IPS-NIHi11 (cell line): Measurements from ENCODE around the gene ACOT6.
A peak's percentile ranks its signal among the peaks of the same experiment; 100 is the strongest.
"Not testable (repeated sequence)": the region's sequence is repeated elsewhere in the genome, so short reads cannot be mapped to it uniquely, and the experiment has no call there.

Experiments
- DNase-seq: peaks from one replicate; pipeline ENCODE4 v3.0.0; 2012; ENCODE audit warnings: mixed read lengths, low spot score

Gene ACOT6

DNA sequence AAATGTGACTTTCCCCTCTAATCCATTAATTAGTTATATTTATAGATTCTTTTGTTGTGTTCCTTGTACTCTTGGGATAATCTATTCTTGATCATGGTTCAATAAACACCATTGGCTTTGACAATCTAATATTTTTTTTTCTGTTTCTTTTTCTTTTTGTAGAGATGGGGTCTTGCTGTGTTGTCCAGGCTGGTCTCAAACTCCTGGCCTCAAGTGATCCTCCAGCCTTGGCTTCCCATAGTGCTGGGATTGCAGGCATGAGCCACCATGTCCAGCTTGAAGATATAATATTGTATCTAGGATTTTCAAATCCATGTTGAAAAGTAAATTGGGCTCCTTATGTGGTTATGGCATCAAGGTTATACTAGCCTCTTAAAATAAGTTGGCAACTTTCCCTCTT lies 38.7 kb downstream of the ACOT6 start:
- DNase-seq = no peak

DNA sequence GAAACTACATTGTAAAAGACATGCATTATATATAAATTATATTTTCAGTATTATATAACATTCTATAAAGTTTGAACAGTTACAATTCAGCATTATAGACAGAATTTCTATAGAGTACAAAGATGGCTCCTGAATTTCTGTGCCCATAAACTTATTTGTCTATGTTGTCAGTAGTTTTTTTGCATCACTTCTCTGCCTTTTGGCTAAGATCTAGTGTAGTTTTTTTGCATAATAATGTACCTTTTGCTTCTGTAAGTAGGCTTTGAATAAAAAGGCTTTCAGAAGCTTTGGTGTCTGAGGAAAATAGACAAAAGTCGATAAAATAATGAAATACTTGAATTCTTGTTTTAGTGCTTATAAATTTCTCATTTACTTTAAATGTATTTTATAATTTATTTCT lies 43.5 kb downstream of the ACOT6 start:
- DNase-seq = no peak

DNA sequence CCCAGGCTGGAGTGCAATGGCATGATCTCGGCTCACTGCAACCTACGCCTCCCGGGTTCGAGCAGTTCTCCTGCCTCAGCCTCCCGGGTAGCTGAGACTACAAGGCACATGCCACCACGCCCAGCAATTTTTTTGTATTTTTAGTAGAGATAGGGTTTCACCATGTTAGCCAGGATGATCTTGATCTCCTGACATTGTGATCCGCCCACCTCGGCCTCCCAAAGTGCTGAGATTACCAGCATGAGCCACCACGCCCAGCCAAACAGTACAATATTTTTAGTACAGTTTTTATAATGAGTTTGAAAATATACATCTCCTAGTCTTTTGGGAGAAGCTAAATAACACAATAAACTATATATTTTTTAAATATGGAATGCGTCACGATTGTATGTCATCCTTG lies 46.9 kb downstream of the ACOT6 start:
- DNase-seq = not testable (repeated sequence)

DNA sequence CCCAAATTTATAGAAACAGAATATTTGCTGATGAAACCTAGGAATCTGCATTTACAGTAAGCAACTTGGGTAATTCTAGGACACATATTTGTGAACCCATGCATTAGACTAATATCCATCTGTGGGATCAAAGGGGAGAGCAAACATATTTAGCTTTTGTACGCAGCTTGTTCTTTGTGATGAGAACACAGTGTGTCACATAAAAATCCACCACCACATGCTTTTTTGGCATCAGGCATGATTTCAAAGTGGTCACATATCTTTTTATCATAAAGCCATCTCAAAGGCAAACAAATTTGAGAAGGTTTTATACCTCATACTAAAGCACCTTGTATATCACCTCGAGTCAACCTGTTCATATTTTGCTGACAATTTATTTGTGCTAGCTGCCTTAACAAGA lies 48.2 kb downstream of the ACOT6 start:
- DNase-seq = no peak

DNA sequence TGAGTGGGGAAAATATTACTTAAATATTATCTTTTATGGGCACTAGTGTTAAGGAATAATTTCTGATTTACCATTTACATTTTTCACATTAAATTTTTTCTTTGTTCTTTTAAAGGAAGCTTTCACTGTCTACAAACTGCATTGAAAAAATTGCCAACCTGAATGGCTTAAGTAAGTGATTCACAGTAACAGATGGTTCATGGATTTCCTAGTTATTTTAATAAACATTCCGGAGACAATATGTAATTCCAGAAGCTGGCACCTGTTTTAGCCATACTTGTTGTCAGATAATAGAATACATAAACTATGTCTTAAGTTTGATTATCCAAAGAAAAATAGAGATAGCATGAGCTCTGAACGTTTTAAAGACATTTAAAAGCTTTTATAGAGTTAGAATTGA lies 49.6 kb downstream of the ACOT6 start:
- DNase-seq = no peak

DNA sequence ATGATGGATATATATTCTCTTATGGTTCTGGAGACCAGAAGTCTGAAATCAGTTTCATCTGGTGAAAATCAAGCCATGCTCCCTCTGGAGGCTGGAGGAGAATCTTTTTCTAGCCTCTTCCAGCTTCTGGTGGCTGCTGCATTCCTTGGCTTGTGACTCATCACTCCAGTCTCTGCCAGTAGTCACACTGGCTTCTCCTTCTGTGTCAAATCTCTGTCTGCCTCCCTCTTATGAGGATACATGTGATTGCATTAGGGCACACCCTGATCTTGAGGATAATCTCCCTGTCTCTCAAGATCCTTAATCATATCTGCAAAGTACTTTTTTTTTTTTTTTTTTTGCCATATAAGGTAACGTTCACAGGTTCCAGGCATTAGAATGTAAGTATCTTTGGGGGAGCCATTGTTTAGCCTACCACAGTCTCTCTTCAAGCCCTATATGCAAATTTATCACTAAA lies 50.2 kb downstream of the ACOT6 start:
- peak; percentile 22 for DNase-seq

DNA sequence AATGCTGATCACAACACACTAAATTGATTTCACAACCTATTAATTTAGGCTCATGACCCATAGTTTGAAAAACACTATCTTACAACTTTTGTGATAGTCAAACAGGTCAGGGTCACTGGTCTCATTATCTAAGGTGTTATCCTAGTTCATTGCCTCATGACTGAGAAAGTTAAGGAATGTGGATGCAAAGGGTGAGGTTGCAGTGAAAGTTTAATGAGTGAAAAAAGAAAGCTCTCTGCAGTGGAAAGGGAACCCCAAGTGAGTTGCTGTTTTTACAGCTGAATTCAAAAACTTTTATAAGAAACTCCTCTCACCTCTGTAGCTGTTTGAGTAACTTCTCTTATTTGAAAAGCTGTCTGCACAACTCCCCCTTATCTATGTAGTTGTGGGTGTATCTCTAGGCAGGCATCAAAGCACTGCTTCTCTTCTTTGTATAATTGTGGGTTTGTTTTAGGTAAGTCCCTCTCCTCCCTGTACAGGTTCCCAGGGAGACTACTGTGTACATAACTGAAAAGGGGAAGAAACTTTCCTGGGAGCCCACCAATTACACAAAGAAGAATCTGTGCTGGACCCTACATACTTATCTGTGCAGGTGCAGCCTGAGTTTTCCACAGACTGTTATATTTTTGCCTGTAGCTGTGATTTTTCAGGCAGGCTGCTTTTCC lies 51.4 kb downstream of the ACOT6 start:
- no peak for DNase-seq

DNA sequence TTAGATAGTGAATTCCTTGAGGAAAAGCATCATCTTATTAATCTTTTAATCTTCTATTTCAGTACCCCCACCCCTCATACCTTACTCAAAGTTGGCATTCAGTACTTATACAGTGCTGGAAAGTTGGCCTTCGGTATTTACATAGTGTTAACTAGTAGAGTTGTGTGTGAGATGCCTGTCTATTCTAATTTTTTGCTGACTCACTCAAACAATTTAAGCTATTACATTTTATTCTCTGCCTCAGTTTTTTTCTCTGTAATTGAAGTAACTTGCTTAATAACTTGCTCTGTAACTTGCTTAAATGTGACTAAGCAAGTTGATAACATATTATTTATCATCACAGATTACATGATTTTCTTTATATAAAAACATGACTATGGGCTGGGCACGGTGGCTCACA lies 52.8 kb downstream of the ACOT6 start:
- DNase-seq = no peak

DNA sequence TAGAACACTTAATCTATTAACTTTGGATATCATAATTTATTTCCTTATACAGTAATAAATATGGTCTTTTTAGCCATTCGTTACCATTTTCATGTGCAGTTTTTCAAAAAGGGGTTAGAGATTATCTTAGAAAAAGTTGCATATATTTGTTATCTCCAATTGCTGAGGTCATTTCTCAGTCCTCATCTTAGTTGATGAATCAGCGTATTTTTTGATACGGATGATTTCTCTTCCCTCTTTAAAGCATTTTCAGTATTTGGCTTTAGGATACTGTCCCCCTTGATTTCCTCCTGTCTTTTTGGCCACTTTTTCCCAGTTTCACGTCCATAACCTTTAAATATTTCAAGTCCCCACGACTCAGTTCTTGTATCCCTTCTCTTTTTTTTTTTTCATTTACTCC lies 54.3 kb downstream of the ACOT6 start:
- no peak for DNase-seq

DNA sequence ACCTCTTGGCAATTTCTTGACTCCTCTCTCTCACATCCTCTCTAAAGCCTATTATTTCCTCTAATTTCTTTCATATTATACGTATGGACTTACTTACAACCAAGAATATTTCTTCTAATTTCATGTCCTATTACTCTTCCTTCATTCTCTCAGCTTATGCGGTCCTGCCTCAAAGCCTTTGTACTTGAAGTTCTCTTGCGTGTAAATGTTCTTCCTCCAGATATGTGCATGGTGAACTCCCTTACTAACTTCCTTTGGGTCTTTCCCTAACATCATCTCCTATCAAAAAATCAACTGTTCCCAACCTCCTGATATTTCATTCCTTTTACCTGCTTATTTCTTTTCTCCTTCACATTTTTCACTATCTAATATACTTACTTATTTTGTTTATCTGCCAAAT lies 55.5 kb downstream of the ACOT6 start:
- DNase-seq = no peak
